Esophagus squamous epithelium (tissue), 4 donors: ENCODE data around the gene SERINC5.

Experiments used
- CTCF ChIP-seq, 6 experiments: fragments of 450-650 bp in 4 of 6; fragments of 200-600 bp in 2 of 6; sonication (generic) in 2 of 6; IDR thresholded peaks; one replicate each; pipeline ENCODE4 v1.5.1; 2016 to 2019; ENCODE audit warnings: antibody characterized with exemption in 6 of 6, mild to moderate bottlenecking in 4 of 6, moderate library complexity in 4 of 6
- POLR2A ChIP-seq, 4 donors: fragments of 450-650 bp; IDR thresholded peaks; one replicate each; pipeline ENCODE4 v1.6.1; 2017; ENCODE audit warnings: antibody characterized with exemption in 4 of 4, mild to moderate bottlenecking in 4 of 4, moderate library complexity in 3 of 4

- TF ChIP-seq CTCF (IDR thresholded peaks at IDR 0.05) (no peak), POLR2A (IDR thresholded peaks at IDR 0.05) (no peak)
Observed at GRCh38 chr5:80217667-80218066, 38.2 kb downstream of the SERINC5 start.
